GM18511 (cell line): Measurements from ENCODE around the gene SERPINB8.
A peak's percentile ranks its signal among the peaks of the same experiment; 100 is the strongest.
"Not testable (repeated sequence)": the region's sequence is repeated elsewhere in the genome, so short reads cannot be mapped to it uniquely, and the experiment has no call there.

Experiments used
- ATAC-seq: cut with Tn5 transposase; IDR thresholded peaks from one replicate; pipeline ENCODE4 v1.9.1; 2021; ENCODE audit warnings: mild to moderate bottlenecking, moderate library complexity; ENCODE audit not compliant: unreplicated experiment

Gene SERPINB8

DNA sequence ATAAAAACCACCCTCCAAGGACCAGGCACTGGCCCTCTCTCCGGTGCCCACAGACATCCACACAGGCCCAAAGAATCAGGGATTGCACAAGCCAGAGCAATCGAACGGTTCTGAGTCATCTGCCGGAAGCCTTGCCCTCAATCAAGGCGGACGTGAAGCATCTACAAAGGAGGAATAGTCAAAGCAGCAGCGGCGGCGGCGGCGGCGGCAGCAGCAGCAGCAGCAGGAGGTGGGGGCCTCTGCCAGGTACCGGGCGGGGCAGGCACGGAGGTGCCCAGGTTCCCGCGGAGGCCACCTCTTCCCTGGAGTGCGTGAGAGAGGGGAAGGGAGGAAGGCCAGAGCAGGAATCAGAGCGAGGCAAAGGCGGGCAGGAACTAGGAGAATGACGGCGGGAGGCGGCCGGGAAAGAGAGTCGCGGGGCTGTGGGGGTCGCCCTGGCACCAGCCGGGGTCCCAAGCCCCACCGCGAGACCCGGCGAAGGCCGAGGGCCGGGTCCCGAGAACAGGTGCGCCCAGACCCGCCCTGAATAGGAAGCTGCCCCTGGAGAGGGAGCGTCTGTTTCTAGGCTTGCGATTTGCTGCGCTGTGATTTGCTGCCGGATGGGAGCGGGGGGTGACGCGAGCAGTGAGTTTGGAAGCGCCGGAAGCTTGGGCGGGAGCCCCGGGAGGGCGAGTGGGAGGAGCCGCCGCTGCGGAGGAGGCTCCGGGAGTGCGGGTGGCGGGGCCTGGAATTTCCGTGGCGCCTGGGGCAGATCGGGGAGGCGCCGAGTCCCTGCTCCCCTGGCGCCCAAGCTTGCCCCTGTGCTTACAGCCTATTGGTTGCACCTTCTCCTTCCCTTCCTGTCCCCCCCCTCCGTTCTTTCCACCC is at the start of gene SERPINB8:
Gene SERPINB8, plus strand, starts transcription at position 140 of the 867 bp plus-strand sequence. CDS start 8,228 bp downstream, outside the sequence.
- peak; percentile 94 for ATAC-seq

- ATAC-seq, result no peak
Observed at GRCh38 chr18:63922049-63922448, 47.8 kb upstream of the SERPINB8 start.

DNA sequence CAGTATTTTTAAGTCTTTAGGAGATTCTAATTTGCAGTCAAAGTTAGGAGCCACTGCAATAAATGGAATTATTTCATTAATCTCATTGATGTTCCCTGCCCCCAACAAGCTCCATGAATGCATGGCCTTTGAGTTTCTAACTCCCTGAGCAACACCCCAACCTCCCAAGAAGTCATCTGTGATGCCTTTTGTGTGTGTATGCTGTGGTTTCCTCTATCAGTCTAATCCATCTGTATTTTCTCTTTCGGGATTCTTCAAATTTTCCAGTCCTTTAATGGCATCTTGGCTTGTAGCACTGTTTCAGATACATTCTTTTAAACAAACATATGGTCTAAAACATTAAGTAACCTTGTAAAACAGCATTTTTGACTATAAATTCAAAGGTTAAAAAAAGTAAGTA is 45.3 kb upstream of the SERPINB8 start:
- no peak for ATAC-seq

DNA sequence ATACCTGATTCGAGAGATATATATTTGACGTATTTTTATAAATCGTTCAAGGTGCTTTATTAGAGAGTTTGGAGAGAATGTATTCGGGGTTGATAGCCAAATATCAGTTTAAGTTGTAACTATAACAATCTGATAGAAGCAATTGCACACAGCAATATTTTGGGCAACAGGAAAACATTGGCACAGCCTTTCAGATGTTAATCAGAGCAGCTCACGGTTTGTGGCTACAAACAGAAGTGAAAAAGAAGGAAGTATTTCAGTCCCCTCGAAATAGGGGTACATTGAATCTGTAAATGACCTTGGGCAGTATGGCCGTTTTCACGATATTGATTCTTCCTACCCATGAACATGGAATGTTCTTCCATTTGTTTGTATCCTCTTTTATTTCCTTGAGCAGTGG is 41.5 kb upstream of the SERPINB8 start:
- no peak for ATAC-seq

- ATAC-seq, result not testable (repeated sequence)
Observed at GRCh38 chr18:63929369-63929768, 40.5 kb upstream of the SERPINB8 start.

DNA sequence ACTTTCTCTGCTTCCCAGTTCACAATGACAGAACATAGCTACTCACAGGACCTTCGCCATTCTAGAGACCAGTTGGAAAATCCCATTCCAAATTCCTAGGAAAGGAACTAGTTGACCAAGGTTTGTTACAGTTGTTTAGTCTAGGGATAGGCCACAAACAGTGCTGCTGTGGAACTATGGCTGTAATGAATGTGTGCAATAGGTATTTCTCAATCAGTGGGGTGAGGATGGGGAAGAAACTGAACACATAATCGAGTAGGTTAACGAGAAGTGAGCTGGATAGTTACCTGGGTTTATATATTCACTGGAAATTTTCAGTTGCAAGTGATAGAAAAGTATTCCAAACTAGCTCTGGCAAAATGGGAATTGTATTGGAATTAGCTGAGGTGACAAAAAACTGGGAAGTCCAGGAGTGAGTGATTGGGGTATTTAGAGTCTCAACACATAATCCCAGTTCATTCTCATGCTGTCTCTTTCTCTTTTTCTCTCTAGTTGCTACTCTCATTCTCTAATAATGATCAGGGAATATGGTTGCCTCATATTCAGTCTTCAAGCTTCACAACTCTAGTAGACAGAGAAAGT is 39.0 kb upstream of the SERPINB8 start:
- ATAC-seq, result no peak

DNA sequence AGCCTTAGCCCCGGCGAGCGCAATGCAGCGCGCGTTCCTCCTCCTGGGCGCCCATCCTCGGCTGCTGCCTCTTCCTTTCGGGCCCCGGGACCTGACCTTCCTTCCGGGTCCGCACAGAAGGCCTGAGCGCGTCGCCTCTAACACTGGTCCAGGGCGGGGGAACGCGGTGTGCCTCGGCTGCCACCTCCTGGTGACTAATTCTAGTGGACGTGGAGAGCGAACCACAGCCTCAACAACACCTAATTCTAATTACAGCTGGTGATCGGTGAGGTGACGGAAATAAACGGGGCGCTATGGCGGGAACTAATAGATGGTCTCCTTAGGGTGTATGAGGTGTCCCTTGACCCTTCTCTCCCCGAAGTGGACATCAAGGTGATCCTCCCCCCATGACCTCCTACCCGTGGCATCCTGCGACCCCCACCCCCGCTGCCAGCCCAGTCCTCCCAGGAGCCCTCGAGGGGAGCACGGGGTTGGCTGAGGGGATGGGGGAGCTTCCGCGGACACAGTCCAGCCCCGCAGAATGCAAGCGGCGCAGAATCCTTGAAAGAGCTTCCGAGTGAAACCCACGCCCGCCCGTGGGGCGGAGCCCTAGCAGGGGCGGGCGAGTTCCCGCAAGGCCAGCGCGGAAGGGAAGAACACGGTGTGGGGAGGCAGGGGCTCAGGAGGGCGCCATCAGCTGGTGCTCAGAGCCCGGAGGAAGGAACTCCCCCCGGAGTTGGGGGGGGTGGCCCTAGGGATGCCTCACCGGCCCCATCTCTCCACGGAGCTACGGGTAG is 33.5 kb upstream of the SERPINB8 start:
- peak; percentile 99 for ATAC-seq

GRCh38 chr18:63936932-63937393 is 32.9 kb upstream of the SERPINB8 start:
- no peak for ATAC-seq

DNA sequence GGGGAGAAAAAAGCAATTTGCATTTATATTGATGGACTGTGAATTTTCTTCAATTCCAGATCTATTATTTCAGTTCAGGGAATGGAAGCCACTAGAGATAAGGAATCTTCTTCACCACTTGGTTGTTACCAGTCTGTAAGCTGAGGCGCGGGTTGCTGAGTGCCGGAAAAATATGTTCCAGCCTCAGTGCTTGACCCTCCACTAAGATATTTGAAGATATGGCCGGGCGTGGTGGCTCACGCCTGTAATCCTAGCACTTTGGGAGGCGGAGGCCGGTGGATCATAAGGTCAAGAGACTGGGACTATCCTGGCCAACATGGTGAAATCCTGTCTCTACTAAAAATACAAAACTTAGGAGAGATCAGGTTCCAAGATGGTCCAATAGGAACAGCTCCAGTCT is 29.9 kb upstream of the SERPINB8 start:
- no peak for ATAC-seq

DNA sequence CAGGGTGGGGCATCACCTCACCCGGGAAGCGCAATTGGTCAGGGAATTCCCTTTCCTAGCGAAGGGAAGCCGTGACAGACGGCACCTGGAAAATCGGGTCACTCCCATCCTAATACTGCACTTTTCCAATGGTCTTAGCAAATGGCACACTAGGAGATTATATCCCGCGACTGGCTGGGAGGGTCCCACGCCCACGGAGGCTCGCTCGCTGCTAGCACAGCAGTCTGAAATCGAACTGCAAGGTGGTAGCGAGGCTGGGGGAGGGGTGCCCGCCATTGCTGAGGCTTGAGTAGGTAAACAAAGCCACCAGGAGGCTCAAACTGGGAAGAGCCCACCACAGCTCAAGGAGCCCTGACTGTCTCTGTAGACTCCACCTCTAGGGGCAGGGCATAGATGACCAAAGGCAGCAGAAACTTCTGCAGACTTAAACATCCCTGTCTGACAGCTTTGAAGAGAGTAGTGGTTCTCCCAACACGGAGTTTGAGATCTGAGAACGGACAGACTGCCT is 29.3 kb upstream of the SERPINB8 start:
- not testable (repeated sequence) for ATAC-seq

GRCh38 chr18:63947051-63947790 is 22.7 kb upstream of the SERPINB8 start:
- ATAC-seq, result no peak

- ATAC-seq, result peak; percentile 85
Observed at GRCh38 chr18:63949068-63949737, 20.7 kb upstream of the SERPINB8 start, which contains the start of gene HMSD. Gene HMSD (plus strand): TSS chr18:63949301. CDS start chr18:63953456, 4,155 bp downstream.

GRCh38 chr18:63951302-63951705 is 18.6 kb upstream of the SERPINB8 start:
- ATAC-seq, result peak; percentile 58

DNA sequence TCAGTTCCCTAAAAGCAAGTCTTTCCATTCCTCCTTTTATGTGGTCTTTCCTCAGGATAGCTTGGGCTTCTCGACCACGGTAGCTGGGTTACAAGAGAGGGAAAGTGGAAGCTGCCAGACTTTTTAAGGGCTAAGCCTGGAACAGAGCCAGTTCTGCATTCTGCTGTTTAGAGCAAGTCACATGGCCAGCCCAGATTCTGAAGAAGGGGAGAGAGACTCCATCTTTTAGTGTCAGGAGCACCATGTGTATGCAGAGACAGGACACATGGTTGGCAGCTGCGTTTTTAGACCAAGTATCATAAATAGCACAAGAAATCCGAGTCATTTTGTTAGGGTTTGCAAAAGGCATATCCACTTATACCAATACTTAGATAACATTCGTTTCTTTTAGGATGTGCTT is 16.1 kb upstream of the SERPINB8 start:
- ATAC-seq, result no peak

GRCh38 chr18:63956755-63957154 is 13.1 kb upstream of the SERPINB8 start:
- ATAC-seq, result no peak

DNA sequence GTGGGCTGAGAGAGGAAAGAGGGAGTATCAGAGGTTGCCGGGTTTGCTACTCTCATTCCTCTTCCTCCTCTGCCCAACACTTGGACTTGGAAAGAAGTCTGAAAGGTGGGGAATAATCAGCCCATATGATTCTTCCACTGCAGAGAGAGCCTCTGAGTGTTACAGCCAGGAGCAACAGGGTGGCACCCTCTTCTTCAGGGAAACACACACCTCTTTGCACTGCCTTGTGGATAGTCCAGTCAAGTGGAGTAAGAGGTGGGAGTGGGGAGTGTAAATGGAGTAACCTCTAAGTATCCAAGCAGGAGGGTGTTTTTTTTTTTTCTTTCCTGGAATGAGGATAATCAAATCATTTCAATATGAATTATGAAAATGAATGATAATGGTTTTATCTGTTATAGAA is 9.0 kb upstream of the SERPINB8 start:
- ATAC-seq, result no peak

DNA sequence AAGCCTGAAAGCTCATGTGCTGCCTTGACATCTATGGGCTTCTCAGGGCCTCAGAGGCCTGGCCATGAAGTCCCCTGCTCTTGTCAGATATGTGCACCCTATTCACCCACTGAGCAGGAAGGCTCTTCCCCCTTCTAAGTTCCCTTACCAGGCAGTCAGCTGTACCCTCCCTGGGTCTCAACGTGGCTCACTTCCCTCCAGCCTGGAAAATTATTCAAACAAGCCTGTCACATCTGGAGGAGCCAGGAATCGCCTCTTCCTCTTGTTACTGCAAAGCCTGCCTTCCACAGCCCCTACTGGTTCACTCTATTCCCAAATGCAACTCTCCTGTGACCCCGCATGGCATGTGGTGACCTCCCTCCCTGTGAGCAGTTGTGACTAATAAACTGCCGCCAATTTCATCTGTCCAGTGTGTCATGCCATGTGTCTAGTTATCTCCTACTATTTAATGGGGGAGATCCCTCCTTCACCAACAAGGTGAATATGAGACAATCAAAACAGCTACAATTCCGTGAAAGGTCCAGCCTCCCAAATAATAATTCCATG is 8.4 kb upstream of the SERPINB8 start:
- no peak for ATAC-seq

- no peak for ATAC-seq
Observed at GRCh38 chr18:63962137-63962536, 7.7 kb upstream of the SERPINB8 start.

GRCh38 chr18:63963615-63964256 is 6.1 kb upstream of the SERPINB8 start:
- ATAC-seq, result peak; percentile 90
